DOHH2 (cell line): ENCODE measurements around the gene GPSM1.

Experiments
- H3F3A ChIP-seq: fragments of 200-600 bp; sonication (generic), shearing (Covaris generic); 2 replicates; pipeline ENCODE4 v1.6.0; 2016; ENCODE audit warnings: antibody characterized with exemption, mild to moderate bottlenecking; ENCODE audit not compliant: control insufficient read depth, insufficient read depth
- H3K27ac ChIP-seq: fragments of 200-600 bp; sonication (generic); 2 replicates; pipeline ENCODE4 v1.5.1; 2014; ENCODE audit warnings: low read depth, mild to moderate bottlenecking, low read length, moderate library complexity
- H3K27me3 ChIP-seq: fragments of 200-600 bp; sonication (generic); 2 replicates; pipeline ENCODE4 v1.6.1; 2014; ENCODE audit warnings: mild to moderate bottlenecking, low read length, mixed read lengths; ENCODE audit not compliant: control insufficient read depth
- H3K36me3 ChIP-seq: fragments of 200-600 bp; sonication (generic); 2 replicates; pipeline ENCODE4 v1.6.1; 2014; ENCODE audit warnings: mild to moderate bottlenecking, low read length, moderate library complexity, mixed read lengths; ENCODE audit not compliant: control insufficient read depth
- H3K4me1 ChIP-seq: fragments of 200-600 bp; sonication (generic); 2 replicates; pipeline ENCODE4 v1.6.1; 2014; ENCODE audit warnings: mild to moderate bottlenecking, low read length, mixed read lengths; ENCODE audit not compliant: control insufficient read depth
- H3K4me2 ChIP-seq: fragments of 200-600 bp; sonication (generic); 2 replicates; pipeline ENCODE4 v1.6.0; 2014; ENCODE audit warnings: mild to moderate bottlenecking, low read length, moderate library complexity
- H3K4me3 ChIP-seq: fragments of 200-600 bp; sonication (generic); 2 replicates; pipeline ENCODE4 v1.5.1; 2014; ENCODE audit warnings: mild to moderate bottlenecking, low read length, mixed read lengths
- H3K79me2 ChIP-seq: fragments of 200-600 bp; sonication (generic); 2 replicates; pipeline ENCODE4 v1.6.1; 2014; ENCODE audit warnings: mild to moderate bottlenecking, low read length, mixed read lengths; ENCODE audit not compliant: control insufficient read depth
- H3K9me2 ChIP-seq: fragments of 200-600 bp; sonication (generic); replicated peaks from 2 replicates; pipeline ENCODE4 v1.6.1; 2014; ENCODE audit warnings: mild to moderate bottlenecking, low read length, mixed read lengths; ENCODE audit not compliant: control insufficient read depth
- H3K9me3 ChIP-seq: fragments of 200-600 bp; sonication (generic); 2 replicates; pipeline ENCODE4 v1.6.1; 2014; ENCODE audit warnings: antibody characterized with exemption, low read length, mixed read lengths; ENCODE audit not compliant: control insufficient read depth, insufficient read depth
- H4K20me1 ChIP-seq: fragments of 200-600 bp; sonication (generic); 2 replicates; pipeline ENCODE4 v1.6.0; 2014; ENCODE audit warnings: low read depth, mild to moderate bottlenecking, antibody characterized with exemption, low read length, moderate library complexity; ENCODE audit not compliant: control insufficient read depth, insufficient read depth
- CTCF ChIP-seq: fragments of 200-600 bp; sonication (generic); IDR thresholded peaks from one replicate; pipeline ENCODE4 v1.5.1; 2014; ENCODE audit warnings: antibody characterized with exemption, mild to moderate bottlenecking, low read depth, low read length; ENCODE audit not compliant: poor library complexity, severe bottlenecking
- EZH2phosphoT487 ChIP-seq: fragments of 200-600 bp; sonication (generic); IDR thresholded peaks from 2 replicates; pipeline ENCODE4 v1.6.1; 2017; ENCODE audit warnings: borderline replicate concordance, mild to moderate bottlenecking, antibody characterized with exemption, low read length, moderate library complexity, mixed read lengths

GPSM1 gene

GRCh38 chr9:136314944-136315343 is 12.4 kb upstream of the GPSM1 start:
- H3F3A ChIP-seq, result no peaks in the 10 kb centered on the region

GRCh38 chr9:136316271-136316751 is 11.0 kb upstream of the GPSM1 start:
- Histone ChIP-seq H3K4me1 (peaks cover 49% of the 10 kb centered on the region), H3K9me3 (peaks cover 20% of the 10 kb centered on the region), H4K20me1 (no peaks in the 10 kb centered on the region), H3K4me3 (no peak overlapping the region), H3K36me3 (no peaks in the 10 kb centered on the region), H3K27me3 (no peaks in the 10 kb centered on the region), H3K27ac (no peak overlapping the region), H3F3A (no peaks in the 10 kb centered on the region), H3K9me2 (no peaks in the 10 kb centered on the region), H3K79me2 (no peaks in the 10 kb centered on the region), H3K4me2 (no peak overlapping the region)
- TF ChIP-seq CTCF, result no peak
- TF ChIP-seq EZH2phosphoT487, result no peak

More at GRCh38 chr9:136314944-136315343, 12.4 kb upstream of the GPSM1 start:
- Histone ChIP-seq H3K27me3 (no peaks in the 10 kb centered on the region), H3K4me1 (peaks cover 52% of the 10 kb centered on the region), H3K27ac (no peak overlapping the region), H3K9me2 (no peaks in the 10 kb centered on the region), H3K4me3 (no peak overlapping the region), H3K4me2 (no peak overlapping the region), H3K36me3 (no peaks in the 10 kb centered on the region), H4K20me1 (no peaks in the 10 kb centered on the region), H3K9me3 (peaks cover 20% of the 10 kb centered on the region), H3K79me2 (no peaks in the 10 kb centered on the region)
- TF ChIP-seq EZH2phosphoT487 (no peak), CTCF (no peak)

- Histone ChIP-seq H3K4me3 (no peak overlapping the region), H3K9me3 (peaks cover 20% of the 10 kb centered on the region), H4K20me1 (no peaks in the 10 kb centered on the region), H3K36me3 (no peaks in the 10 kb centered on the region), H3K27ac (no peak overlapping the region), H3K79me2 (no peaks in the 10 kb centered on the region), H3K4me1 (peaks cover 41% of the 10 kb centered on the region), H3K4me2 (no peak overlapping the region; the same call in 1 of the 2 replicates), H3K27me3 (no peaks in the 10 kb centered on the region), H3K9me2 (no peaks in the 10 kb centered on the region), H3F3A (no peaks in the 10 kb centered on the region)
- TF ChIP-seq CTCF (no peak), EZH2phosphoT487 (no peak)
These were observed 10.3 kb upstream of the GPSM1 start for GRCh38 chr9:136316896-136317676.
